ENCODE results near the gene OR1D5. TPM values are rescaled to one million over a fixed set of nuclear protein-coding genes. Genes with fewer than 3 reads are reported as not detected.
"Not testable (repeated sequence)": the region's sequence is repeated elsewhere in the genome, so short reads cannot be mapped to it uniquely, and the experiment has no call there.

Gene OR1D5, protein sequence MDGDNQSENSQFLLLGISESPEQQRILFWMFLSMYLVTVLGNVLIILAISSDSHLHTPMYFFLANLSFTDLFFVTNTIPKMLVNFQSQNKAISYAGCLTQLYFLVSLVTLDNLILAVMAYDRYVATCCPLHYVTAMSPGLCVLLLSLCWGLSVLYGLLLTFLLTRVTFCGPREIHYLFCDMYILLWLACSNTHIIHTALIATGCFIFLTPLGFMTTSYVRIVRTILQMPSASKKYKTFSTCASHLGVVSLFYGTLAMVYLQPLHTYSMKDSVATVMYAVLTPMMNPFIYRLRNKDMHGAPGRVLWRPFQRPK
- not detected in 2 replicates for total RNA-seq (2014; rRNA removed; shearing (Covaris generic))
- not detected in 2 replicates for polyA plus RNA-seq (2014; cell fraction: nucleus; rRNA removed)

- DNase-seq (ENCODE audit: extremely low read depth, low read depth), result not testable (repeated sequence)
Observed at GRCh38 chr17:3063507-3063906, at the start of gene OR1D5. OR1D5 (minus strand) TSS chr17:3063607; CDS start chr17:3063607, 0 bp downstream.

DNA sequence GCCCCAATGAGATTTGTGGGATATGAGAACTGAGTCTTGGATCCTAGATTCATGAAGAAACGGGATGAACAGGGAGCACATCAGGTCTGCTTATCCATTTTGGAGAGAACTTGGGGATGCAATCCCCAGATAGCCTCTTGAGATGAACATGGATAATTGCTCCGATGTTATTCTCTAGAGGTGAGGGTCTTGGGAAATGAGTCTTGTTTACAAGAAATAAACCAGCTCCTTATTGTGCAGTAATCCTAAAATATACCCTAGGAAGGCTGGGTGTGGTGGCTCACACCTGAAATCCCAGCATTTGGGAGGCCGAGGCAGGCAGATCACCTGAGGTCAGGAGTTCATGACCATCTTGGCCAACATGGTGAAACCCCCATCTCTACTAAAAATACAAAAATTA lies 40.9 kb upstream of the OR1D5 start, which contains the start of gene OR1D2:
TSS of gene OR1D2 (minus strand) at position 101 of the 400 bp plus-strand sequence. CDS start 11,426 bp downstream, outside the sequence.
- DNase-seq (ENCODE audit: extremely low read depth, low read depth), result no peak

- not testable (repeated sequence) for DNase-seq (ENCODE audit: extremely low read depth, low read depth)
Observed at GRCh38 chr17:3073850-3074249, 10.4 kb upstream of the OR1D5 start.

GRCh38 chr17:3065192-3065591 lies 1.8 kb upstream of the OR1D5 start:
- DNase-seq (ENCODE audit: extremely low read depth, low read depth), result not testable (repeated sequence)

DNA sequence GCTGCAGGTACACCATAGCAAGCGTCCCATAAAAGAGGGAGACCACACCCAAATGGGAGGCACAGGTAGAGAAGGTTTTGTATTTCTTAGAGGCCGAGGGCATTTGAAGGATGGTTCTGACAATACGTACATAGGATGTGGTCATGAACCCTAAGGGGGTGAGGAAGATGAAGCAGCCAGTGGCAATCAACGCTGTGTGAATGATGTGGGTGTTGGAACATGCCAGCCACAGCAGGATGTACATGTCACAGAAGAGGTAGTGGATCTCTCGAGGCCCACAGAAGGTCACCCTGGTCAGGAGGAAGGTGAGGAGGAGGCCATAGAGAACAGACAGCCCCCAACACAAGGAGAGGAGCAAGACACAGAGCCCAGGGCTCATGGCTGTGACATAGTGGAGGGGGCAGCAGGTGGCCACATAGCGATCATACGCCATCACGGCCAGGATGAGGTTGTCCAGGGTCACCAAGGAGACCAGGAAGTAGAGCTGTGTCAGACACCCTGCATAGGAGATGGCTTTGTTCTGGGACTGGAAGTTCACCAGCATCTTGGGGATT lies 506 bp downstream of the OR1D5 start:
- DNase-seq (ENCODE audit: extremely low read depth, low read depth), result not testable (repeated sequence)

DNA sequence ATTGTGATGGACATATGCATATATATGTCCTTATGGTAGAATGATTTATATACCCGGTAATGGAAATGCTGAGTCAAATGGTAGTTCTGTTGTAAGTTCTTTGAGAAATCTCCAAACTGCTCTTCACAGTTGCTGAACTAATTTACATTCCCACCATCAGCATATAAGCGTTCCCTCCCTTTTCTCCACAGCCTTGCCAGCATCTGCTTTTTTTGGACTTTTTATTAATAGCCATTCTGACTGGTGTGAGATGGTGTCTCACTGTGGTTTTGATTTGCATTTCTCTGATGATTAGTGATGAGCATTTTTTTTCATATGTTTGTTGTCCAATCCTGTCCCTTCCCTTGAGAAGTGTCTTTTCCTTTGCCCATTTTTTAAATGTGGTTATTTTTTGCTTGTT lies 8.5 kb downstream of the OR1D5 start:
- not testable (repeated sequence) for DNase-seq (ENCODE audit: extremely low read depth, low read depth)

DNA sequence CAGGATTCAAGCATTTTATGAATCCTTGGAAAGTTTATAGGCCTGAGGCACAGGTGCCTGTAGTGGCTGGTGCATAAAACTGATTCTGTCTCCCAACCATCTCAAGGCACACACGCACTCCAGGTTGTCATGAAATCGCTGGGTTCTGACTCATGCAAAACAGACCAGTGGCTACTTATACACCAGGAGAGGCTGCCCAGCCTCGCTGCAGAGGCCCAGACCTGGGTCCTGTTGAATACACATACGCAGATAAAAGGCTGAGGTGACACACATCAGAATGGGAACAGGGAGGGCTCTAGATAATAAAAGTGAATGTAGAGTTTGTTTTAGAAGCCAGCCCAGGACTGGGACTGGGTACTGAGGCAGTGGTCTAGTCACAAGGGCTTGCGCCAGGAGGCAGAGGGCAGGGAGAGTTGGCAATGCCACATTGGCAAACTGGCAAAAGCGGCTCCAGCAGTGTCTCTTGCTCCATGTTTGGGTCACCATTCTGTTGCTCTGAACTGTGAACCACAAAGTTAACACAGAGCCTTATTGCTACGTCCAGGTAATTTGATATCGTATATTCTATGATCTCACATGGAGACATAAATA lies 13.6 kb downstream of the OR1D5 start:
- DNase-seq (ENCODE audit: extremely low read depth, low read depth), result no peak

- DNase-seq (ENCODE audit: extremely low read depth, low read depth), result peak; percentile 98
Observed at GRCh38 chr17:3048727-3049471, 14.5 kb downstream of the OR1D5 start.

DNA sequence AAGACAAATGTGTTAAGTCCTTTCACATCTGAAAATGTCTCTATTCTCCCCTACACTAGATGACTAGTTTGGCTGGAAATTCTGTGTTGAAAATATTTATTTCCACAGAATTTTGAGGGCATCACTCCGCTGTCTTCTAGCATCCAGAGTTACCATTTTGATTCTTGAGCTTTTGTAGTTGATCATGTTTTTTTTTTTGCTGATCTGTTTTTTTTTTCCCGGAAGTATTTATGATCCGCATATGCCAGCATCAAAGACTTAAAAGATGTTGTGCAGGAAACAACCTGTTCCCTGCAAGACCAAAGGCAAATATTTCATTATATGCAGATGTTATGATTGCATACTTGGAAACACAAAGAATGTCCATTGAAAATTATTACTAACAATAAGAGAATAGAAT lies 16.7 kb downstream of the OR1D5 start:
- DNase-seq (ENCODE audit: extremely low read depth, low read depth), result no peak

DNA sequence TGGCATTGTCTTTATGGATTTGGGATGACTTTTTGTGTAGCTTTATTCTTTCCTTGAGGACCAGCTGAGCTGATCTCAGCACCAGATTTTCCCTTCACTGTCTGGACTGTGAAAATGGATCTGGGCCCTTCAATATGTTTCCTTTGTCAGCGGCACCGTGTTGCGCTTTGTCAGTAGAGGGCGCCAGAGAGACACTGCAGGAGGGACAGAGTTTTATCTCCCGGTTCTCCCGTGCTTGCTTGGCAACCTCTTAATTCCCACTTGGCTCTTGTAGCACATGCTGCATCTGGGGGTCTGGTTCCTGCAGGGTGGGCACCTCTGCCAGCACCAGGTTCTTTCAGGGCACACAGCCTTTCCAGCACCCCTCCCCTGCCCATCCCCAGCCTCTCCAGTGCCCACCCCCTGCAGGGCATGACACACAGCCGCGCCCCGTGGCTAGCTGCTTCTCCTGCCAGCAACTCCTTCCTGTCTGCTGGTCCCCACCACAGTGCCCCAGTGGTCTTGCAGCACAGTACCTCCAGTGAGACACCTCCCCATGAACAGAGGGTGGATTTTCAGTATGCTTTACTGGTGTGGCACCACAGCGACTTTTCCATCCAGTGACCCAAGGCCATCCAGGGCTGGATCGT lies 19.6 kb downstream of the OR1D5 start:
- no peak for DNase-seq (ENCODE audit: extremely low read depth, low read depth)

DNA sequence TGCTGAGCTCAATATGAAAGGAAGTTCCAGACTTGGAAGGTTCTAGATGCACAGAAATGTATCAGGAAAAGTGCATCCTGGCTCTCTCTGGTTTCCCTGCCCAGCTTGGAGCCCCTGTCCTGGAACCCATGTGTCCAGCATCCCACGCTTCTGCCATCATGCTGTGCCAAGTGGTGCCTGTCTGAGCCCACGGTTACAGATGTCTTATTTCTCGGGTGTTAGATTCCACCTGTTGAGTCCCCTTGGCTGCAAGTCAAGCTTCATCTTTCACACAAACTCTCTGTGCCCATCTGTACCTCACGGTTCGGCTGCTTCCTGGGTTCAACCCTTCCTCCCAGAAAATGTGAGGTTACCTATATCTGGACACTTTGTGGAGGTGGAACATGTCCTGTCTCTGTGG lies 22.5 kb downstream of the OR1D5 start:
- no peak for DNase-seq (ENCODE audit: extremely low read depth, low read depth)

DNA sequence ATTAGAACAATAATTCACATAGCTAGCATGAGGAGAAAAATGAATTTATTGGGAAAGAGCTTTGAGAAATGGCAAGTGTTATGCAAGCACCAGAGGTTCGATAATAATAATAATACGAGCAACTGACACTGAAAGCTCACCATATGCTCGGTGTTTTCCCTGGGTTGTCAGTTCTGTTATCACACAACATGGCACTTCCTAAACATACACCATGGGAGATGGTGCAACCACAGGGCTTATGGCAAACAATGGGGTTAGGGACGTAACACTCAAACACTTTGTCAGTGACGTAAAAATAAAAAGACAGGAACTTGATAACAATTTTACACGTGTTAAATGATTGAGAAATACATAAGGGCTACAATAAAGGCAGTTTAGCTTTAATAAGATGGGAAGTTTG lies 23.7 kb downstream of the OR1D5 start:
- DNase-seq (ENCODE audit: extremely low read depth, low read depth), result no peak

DNA sequence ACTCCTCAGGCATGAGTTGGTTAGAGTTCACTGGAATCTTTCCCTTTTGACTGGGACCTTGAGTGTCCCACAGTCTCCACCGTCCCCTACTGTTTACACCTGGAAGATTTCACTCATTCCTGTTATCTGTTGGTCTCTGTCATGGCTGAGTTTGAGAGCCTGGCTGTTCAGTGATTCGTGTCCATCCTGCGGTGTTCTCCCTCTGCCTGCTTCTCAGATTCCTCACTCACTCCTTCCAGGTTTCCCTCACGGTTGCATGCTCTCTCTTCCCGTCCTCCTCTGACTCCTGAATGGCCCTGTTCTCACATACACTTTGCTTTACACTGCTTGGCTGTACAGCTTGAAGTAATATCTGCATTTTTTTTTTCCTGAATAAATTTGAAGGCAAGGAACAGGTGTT lies 24.5 kb downstream of the OR1D5 start:
- DNase-seq (ENCODE audit: extremely low read depth, low read depth), result no peak

GRCh38 chr17:3037259-3037658 lies 26.1 kb downstream of the OR1D5 start:
- no peak for DNase-seq (ENCODE audit: extremely low read depth, low read depth)

GRCh38 chr17:3036800-3037199 lies 26.6 kb downstream of the OR1D5 start:
- DNase-seq (ENCODE audit: extremely low read depth, low read depth), result no peak

- DNase-seq (ENCODE audit: extremely low read depth, low read depth), result no peak
Observed at GRCh38 chr17:3035968-3036280, 27.5 kb downstream of the OR1D5 start.

DNA sequence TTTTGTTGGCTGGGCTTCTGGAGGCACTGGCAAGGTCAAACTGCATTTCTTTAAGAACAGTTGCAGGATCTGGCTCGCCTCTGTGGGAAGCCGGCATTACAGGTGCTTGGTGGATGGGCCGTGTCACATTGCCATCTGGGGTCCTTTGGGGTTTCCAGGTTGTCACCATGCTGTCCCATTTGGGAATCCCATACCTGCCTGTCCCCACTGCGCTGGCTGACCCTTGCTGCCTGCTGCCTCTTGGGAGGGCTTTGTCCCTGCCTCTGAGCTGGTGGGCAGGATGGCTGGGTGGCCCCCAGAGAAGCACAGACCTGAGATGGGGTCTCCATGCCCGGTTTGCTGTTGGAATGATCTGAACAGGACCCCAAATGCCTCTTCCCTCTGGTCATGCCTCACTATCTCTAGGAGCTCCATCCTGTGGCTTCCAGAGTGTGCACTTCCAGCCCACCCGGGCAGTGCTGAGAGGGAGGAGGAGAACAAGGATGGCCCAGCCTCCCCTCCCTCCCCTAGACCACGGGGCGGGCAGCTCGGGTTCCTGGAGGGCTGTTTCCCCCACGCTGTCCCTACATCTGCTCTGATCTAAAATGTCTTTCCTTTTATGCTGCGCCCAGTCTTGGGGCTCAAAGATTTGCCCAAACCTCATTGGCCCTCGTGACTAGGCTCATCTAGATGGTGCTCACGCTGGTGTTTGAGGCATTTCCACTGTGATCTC lies 28.0 kb downstream of the OR1D5 start:
- no peak for DNase-seq (ENCODE audit: extremely low read depth, low read depth)

DNA sequence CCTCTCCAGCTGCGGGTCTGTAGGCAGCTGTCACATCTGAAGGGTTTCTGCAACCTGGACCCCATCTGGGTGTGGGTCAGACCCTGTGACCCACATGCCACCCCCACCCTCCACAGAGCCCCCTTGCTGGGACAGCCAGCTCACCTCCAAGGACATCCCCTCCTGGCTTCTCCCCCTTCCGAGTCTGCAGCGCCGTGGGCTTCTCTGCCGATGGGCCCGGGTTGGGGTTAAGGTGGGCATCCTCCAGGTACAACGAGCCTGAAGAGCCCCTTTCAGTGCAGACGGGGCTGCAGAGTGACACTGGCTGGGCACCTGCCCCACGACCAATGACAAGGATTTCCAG lies 28.9 kb downstream of the OR1D5 start:
- no peak for DNase-seq (ENCODE audit: extremely low read depth, low read depth)

- DNase-seq (ENCODE audit: extremely low read depth, low read depth), result no peak
Observed at GRCh38 chr17:3033741-3034577, 29.4 kb downstream of the OR1D5 start.

All from NCI-H460 (cell line).